ENCODE data around the gene MED15.

The MED15 gene

DNA sequence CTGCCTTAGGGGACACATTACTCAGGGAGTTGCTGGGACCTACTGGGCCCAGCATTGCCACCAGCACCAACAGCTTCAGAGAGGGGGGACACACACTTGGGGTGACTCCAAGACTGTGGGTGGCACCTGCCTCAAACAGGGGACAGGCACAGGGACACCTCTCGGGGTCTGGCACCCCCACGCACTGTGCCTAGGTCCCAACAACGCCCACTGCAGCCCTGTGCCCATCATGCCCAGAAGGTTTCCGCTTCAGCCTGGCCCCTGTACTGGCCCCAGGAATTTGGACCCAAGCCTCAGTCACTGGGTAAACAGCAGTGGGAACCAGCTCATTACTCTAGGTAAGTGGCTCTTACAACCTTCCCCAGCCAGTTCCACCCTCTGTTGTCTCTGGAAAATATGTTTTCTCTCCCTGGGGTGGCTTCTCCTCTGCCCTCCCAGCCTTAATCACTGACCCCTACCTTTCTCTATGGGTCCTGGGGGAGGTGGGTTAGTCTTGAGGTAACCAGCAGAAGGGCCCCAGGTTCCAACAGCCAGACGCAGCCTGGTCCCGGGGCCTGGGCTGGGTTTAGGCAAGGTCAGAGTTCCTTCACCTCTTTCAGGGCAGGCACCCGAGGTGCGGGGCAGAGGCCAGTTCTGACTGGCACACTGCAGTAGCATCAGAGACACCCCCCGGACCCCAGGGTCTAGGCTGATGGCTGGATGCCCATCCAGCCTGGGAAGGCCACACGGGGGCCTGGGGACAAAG lies 123.6 kb downstream of the MED15 start:
- DNase-seq: no peak

DNA sequence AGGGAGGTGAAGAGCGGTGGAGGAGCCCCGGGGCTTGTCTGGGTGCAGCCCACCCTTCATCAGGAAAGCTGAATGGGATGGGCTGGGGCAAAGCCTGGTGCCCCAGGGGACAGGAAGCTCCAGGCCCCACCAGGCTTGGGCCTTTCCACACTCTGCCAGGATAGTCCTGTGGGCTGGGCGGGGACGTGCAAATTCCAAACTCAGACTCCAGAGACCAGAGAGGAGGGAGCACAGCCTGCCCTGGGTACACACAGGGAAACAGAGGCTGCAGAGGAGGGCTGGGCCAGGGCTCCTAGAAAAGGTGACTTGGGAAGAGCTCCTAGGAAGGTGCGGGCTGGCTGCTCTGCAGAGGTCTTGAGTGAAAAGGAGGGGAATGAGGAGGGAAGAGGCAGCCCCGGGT lies 124.7 kb downstream of the MED15 start:
- DNase-seq: no peak

GRCh38 chr22:20632518-20632917 lies 125.1 kb downstream of the MED15 start:
- DNase-seq: no peak

DNA sequence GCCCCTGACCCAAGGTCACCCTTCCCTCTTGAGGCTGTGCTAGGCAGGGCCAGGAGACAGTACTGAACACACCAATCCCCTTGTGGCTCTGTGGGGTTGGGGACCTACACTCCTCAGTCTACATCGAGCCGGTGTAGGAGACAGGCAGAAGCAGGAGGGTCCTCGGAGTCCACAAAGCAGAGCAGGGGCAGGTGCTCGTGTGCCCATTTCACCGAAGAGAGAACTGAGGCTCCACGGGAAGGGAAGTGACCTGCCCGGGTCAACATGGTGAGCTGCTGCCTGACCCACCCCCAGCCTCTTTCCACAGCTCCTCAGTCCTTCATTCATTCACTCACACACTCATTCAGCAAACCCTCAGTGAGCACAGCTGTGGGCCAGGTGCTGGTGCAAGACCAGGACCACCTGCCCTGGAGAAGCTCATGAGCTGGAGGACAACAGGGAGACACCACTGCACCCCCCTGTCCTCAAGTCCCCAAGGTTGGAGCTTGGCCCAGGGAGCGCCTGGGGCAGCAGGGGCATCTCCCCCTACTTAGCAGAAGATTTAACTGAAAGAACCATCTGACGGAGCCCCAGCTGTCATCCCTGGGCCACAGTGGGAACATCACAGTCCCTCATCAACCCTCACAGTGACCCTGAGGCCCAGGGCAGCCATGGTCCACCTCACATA lies 127.3 kb downstream of the MED15 start:
- no peak for DNase-seq

DNA sequence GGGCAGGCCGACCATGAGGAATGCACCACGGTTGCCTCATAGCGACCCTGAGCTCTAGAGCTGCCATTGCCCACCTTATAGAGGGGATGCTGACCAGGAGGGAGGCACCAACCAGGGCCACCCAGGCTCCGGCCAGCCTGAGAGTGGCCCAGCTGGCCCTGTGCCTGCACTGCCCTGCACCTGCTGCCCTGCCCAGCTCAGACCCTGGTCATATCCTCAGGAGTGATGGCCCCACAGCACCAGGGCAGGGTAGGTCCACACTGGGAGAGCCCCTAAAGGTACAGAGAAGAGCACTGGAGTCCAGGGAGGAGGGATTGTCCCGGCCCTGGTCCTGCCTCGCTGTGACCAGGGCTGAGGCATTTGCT lies 127.8 kb downstream of the MED15 start:
- no peak for DNase-seq

GRCh38 chr22:20636075-20636812 lies 128.8 kb downstream of the MED15 start:
- DNase-seq: no peak

DNA sequence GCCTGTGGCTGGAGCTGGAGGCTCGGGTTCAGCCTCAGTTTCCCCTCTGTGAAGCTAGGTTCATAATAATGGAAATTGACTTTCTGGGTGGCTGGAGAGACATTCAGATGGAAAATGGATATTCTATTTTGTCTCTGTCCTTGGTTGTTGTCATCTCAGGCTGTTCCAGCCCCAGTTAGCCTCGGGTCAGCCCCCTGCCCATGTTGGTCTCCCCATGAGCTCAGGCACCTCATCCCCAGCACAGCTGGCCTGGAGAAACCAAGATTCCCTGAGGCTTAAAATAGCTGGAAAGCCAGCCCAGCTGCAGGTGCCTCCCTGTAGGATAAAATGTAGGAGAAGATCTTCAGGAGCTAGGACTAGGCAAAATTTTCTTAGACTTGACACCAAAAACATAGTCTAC lies 129.5 kb downstream of the MED15 start:
- no peak for DNase-seq

All from NCI-H446 treated with DMSO at 0.1 percent for 48 hours (cell line).